Measurements from ENCODE around the gene CSHL1.

CSHL1 gene

GRCh38 chr17:63911041-63911635, at the start of gene CSHL1:
Gene CSHL1, minus strand, starts transcription at chr17:63911258. Its CDS starts 62 bp downstream, at chr17:63911196.
- no peak within 1 kb of the TSS for H3K4me3 ChIP-seq (ENCODE audit: low read depth, low read length)
- DNase-seq (ENCODE audit: low read depth), result no peak

- H3K4me3 ChIP-seq (ENCODE audit: low read depth, low read length), result no peak overlapping the region
- no peak for DNase-seq (ENCODE audit: low read depth)
Measured at GRCh38 chr17:63960430-63960829, 49.4 kb upstream of the CSHL1 start.

GRCh38 chr17:63960006-63960405, 48.9 kb upstream of the CSHL1 start:
- H3K4me3 ChIP-seq (ENCODE audit: low read depth, low read length), result no peak overlapping the region
- no peak for DNase-seq (ENCODE audit: low read depth)

- no peak for DNase-seq (ENCODE audit: low read depth)
- no peak overlapping the region for H3K4me3 ChIP-seq (ENCODE audit: low read depth, low read length)
Measured at GRCh38 chr17:63956296-63956920, 45.4 kb upstream of the CSHL1 start.

- no peak overlapping the region for H3K4me3 ChIP-seq (ENCODE audit: low read depth, low read length)
- DNase-seq (ENCODE audit: low read depth), result no peak
Measured at GRCh38 chr17:63955791-63956190, 44.7 kb upstream of the CSHL1 start.

GRCh38 chr17:63955232-63955631, 44.2 kb upstream of the CSHL1 start:
- no peak overlapping the region for H3K4me3 ChIP-seq (ENCODE audit: low read depth, low read length)
- DNase-seq (ENCODE audit: low read depth), result no peak

- H3K4me3 ChIP-seq (ENCODE audit: low read depth, low read length), result no peak overlapping the region
- no peak for DNase-seq (ENCODE audit: low read depth)
Measured at GRCh38 chr17:63954402-63955063, 43.5 kb upstream of the CSHL1 start.

- no peak overlapping the region for H3K4me3 ChIP-seq (ENCODE audit: low read depth, low read length)
- no peak for DNase-seq (ENCODE audit: low read depth)
Measured at GRCh38 chr17:63950940-63951907, 40.2 kb upstream of the CSHL1 start.

- H3K4me3 ChIP-seq (ENCODE audit: low read depth, low read length), result no peak overlapping the region
Measured at GRCh38 chr17:63949576-63950250, 38.7 kb upstream of the CSHL1 start.

GRCh38 chr17:63948521-63948920, 37.5 kb upstream of the CSHL1 start:
- DNase-seq (ENCODE audit: low read depth), result no peak
- no peak overlapping the region for H3K4me3 ChIP-seq (ENCODE audit: low read depth, low read length)

More at GRCh38 chr17:63949576-63950250, 38.7 kb upstream of the CSHL1 start:
- DNase-seq (ENCODE audit: low read depth), result no peak

GRCh38 chr17:63947711-63948330, 36.8 kb upstream of the CSHL1 start:
- H3K4me3 ChIP-seq (ENCODE audit: low read depth, low read length), result no peak overlapping the region
- no peak for DNase-seq (ENCODE audit: low read depth)

GRCh38 chr17:63946440-63947363, 35.6 kb upstream of the CSHL1 start:
- no peak overlapping the region for H3K4me3 ChIP-seq (ENCODE audit: low read depth, low read length)

GRCh38 chr17:63945784-63946439, 34.9 kb upstream of the CSHL1 start:
- DNase-seq (ENCODE audit: low read depth), result no peak
- no peak overlapping the region for H3K4me3 ChIP-seq (ENCODE audit: low read depth, low read length)

More at GRCh38 chr17:63946440-63947363, 35.6 kb upstream of the CSHL1 start:
- no peak for DNase-seq (ENCODE audit: low read depth)

GRCh38 chr17:63944736-63945499, 33.9 kb upstream of the CSHL1 start:
- DNase-seq (ENCODE audit: low read depth), result no peak
- no peak overlapping the region for H3K4me3 ChIP-seq (ENCODE audit: low read depth, low read length)

- no peak overlapping the region for H3K4me3 ChIP-seq (ENCODE audit: low read depth, low read length)
- no peak for DNase-seq (ENCODE audit: low read depth)
Measured at GRCh38 chr17:63943745-63944144, 32.7 kb upstream of the CSHL1 start.

GRCh38 chr17:63942309-63942985, 31.4 kb upstream of the CSHL1 start:
- DNase-seq (ENCODE audit: low read depth), result no peak
- no peak overlapping the region for H3K4me3 ChIP-seq (ENCODE audit: low read depth, low read length)
